Measurements from ENCODE around the gene SLC5A4.

The SLC5A4 gene

DNA sequence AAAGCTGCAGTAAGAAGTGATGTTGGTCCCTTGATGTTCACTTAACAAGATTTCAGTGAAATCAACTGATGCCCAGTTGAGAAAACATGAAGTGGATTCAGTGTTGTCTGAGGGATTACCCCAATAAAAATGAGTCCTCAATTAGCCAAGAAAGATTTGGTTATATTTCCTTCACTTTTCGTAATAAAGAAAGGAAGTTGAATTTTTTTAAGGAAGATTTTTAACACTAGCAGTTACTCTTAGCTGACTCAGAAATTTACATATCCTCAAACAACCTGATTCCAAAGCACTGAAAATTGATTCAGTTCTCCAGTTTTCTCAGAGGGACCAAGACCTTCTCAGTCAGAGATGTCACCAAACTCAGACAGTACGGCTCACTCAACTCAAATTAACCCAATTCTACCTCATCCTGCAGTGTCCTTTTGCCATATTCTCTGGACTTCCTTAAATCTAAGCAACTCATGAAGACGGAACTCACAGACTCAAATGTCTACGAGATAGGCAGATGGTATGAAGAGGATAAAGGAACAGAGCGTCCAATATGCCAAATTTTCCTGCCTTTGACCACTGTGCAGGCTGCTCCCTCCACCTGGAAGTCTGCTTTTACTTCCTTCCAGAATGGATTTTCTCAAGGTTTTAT is 22.8 kb downstream of the SLC5A4 start:
- no peak for DNase-seq

DNA sequence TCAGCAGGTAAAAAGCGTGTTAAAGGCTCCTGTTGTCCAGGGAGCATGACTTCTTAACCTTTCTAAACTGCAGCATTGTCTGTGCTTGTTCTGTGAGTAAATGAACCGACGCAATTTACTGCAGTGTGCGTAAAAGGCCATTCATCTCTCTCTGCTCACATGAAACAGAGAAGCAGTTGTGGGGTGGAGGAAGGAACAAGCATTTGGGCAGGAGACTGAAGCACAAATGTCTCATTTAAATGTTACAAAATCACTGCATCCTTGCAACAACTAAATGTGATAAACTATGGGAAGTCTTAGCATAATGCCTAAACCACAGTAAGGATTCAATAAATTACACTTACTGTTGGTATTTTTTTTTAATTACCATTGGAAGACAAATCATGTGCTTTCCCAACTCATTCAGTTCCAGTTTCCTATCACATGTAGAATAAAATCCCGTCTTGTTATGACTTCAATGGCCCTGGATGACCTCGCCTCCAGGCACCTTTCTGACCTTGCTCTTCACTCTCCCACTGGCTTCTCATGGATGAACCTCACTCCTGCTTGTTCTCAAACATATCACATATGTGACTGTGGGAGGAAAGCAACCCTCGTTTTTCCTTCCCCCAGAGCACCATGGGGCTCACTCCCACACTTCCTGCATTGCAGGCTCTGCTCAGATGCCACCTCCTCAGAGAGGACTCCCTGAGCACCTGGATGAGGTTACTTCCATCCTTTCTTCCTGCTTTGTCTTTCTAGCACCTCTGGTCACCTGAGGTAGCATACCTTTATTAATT is 28.6 kb downstream of the SLC5A4 start:
- DNase-seq = no peak

DNA sequence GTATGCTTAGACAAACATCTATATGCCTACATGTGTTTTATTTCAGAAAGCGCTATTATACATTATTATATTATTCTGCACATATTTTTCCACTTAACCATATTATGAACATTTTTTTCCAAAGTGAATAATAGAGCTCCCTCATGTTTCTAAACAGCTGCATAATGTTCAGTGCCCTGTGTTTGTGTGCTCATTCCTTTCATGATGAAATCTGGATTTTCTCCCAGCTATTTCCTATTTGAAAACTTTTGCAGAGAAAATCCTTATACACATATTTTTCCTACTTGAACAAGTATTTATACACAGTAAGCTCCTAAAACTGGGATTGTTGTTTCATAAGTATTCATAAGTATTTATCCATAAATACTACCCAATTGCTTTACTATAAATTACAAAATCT is 32.2 kb downstream of the SLC5A4 start:
- DNase-seq = no peak

DNA sequence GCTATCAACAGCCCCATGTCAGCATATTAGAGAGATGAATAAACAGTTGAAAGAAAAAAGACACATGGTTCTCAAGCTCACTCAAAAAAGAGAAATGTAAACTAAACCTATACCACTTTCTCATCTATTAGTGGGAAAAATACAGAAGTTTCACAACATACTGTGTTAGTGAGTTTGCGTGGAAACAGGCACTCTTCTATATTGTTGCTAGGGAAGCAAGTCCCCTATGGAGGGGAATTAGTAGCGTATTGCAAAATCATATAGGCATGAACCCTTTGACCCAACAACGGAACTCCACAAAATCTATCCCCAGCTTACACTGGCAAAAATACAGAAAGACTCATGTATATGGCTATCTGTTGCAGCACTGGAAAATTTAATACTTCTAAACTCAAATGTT is 36.1 kb downstream of the SLC5A4 start:
- DNase-seq = no peak

DNA sequence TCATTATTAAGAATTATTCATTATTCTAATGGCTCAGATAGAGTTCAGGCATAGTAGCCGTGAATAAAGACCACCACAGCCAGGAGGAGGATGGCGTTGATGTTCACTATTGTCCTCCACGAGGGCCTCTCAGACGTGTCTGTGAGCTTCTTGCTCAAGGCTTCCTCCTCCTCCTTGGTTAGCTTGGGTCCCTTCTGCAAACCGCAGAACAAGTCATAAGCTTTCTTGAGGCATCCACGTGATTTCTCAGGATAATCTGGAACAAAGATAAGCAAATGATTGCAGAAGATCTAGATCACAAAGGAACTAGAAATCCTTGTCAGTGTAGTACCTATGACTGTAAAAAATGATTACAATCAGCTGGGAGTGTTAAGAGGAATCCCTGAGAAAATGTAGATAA is 36.7 kb downstream of the SLC5A4 start:
- no peak for DNase-seq

DNA sequence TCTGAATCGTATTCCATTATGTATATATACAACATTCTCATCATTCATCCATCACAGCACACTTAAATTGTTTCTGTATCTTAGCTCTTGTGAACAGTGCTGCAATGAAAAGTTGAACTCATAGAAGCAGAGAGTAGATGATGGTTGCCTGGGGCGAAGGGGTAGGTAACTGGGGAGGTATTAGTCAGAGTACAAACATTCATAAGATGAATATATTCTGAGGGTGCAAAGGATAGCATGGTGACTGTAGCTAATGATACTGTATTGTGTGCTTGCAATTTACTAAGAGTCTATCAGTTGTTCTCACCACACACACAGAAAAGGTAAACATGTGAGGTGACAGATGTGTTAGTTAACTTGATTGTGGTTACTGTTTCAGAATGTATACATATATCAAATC is 37.7 kb downstream of the SLC5A4 start:
- DNase-seq = no peak

DNA sequence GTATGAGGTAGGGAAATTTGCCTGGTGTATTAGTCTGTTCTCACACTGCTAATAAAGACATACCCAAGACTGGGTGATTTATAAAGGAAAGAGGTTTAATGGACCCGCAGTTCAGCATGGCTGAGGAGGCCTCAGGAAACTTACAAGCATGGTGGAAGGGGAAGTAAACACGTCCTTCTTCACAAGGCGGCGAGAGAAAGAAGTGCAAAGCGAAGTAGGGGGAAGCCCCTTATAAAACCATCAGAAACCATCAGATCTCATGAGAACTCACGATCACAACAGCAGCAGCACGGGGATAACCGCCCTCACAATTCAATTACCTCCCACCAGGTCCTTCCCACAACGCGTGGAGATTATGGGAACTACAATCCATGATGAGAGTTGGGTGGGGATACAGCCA is 38.2 kb downstream of the SLC5A4 start:
- DNase-seq = no peak

DNA sequence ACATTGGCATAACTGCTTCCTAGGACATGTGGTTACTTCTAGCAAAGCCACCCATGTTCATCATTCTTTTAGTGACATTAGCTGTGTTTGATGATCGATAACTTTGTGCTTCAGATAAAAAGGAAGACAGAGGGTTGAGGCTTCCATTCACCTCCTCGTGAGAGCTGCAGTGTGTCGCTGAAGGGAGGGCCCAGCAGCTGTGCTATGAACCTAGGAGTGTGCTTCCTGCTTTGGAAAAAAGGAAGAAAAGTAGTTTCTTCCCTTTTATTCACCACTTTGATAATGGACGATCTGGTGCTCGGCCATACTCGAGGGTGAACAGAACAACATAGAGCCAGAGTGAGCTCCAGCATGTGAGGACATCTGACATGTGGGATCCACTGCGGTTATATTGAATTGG is 44.1 kb downstream of the SLC5A4 start:
- no peak for DNase-seq

DNA sequence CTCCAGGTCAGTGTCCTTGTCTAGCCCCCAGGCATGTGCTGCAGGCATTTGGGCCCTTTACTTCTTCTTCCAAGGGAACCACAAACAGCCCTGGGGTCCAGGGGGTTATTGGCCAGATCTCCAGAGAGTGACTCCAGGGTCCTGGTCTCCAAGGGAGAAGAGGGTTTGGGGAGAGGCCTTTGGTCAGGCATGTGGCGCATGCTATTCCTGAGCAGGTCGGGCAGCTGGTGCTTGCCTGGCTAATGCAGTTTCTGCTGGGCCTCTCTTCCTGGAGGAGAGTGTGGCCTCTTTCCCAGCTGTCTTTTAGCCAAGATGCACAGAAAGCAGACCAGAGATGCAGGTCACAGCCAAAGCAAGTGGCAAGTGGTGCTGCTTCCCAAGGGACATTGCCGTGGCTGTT is 46.5 kb downstream of the SLC5A4 start:
- no peak for DNase-seq

DNA sequence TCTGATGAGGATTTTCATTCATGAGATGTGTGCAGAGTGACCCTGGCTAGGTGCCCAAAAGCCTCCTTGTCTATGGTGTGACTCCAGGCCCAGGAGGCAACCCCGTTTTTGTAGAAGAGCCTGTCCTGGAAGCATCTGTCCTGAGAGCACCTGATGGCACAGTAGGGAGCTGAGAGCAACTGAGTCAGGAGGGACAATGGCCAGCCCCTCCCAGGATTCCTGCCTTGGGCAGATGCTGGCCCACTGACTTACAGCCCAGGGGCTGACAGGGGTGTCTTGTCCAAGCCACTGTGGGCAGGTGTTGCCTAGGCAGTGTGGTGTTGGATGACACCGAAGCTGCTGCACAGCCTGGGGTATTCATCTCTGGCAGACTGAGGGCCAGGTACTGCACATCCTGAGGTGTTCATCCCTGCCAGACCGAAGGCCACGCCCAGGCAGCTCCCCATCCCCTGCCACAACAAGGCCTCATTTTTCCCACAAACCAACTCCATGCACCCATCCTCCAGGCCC is 47.1 kb downstream of the SLC5A4 start:
- no peak for DNase-seq

DNA sequence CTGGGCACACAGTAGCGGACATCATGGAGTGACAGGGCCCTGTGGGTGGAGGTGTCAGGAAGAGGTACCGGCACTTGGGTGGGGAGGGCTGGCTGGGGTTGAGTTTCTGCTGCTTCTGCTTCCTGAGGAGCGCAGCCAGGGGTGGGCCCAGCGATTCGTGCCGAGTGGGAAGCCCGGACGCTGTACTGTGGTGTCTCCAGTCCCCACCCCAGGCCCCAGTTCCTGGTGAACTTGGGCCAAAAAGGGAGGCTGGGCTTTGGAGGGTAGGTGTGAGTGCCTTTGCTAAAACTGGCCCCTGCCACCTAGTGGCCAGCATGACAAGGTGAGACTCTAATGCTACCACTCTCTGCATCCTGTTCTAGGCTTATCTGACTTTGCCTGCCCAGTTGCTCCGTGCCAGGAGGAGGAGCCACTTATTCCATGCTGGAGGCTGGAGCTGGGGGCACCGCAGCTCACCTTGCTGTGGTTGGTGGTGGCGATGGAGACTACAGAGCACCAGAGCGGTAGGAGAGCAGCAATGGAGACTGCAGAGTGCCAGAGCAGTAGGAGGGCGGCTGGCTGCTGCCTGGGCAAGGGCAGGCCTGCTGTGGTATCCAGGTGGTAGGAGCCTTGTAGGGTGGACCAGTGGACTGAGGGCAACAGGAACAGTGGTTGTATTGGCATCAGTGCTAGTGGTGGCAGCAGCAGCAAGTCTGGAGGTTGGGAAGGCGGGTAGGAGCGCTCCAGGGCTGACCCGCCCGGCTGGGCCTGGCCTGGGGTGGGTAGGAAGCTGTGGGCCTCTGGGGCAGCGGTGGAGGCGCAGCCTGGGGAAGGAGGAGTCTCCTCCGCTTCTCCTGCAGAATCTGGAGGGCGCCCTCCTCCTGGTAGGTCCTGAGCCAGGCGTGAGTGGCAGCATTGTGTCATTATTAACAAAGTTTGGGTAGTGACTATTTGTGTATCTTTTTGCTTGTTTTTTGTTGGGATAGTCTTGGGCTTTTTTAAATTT is 48.1 kb downstream of the SLC5A4 start:
- peak; percentile 81 for DNase-seq

DNA sequence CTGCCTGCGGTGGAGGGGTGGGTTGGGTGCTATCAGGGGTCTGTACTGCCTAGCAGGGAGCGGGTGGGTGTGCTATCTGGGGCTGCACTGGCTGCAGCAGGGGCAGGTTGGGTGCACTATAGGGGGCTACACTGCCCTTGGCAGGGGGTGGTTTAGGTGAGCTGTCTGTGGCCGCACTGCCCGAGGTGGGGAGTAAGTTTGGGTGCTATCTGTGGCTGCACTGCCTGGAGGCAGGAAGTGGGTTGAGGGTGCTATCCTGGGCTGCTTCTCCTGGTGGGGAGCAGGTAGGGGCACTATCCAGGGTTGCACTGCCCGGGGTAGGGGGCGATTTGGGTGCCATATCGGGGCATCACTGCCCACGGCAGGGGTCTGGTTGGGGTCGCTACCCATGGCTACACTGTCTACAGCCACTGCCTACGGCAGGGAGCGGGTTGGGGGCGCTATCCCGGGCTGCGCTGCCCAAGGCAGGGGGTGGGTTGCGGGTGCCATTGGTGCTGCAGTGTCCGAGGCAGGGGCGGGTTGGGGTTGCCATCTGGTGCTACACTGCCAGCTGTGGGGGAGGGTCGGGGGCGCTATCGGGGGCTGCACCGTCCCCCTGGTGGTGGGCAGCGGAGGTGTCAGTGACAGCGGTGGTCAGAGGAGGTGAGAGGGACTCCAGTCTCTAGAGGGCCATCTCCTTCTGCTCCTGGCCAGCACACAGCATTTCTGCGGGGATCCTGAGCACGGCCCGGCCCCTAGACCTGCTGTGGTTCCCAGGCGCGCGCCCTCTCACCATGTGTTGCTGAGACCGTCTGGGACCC is 49.0 kb downstream of the SLC5A4 start:
- no peak for DNase-seq

DNA sequence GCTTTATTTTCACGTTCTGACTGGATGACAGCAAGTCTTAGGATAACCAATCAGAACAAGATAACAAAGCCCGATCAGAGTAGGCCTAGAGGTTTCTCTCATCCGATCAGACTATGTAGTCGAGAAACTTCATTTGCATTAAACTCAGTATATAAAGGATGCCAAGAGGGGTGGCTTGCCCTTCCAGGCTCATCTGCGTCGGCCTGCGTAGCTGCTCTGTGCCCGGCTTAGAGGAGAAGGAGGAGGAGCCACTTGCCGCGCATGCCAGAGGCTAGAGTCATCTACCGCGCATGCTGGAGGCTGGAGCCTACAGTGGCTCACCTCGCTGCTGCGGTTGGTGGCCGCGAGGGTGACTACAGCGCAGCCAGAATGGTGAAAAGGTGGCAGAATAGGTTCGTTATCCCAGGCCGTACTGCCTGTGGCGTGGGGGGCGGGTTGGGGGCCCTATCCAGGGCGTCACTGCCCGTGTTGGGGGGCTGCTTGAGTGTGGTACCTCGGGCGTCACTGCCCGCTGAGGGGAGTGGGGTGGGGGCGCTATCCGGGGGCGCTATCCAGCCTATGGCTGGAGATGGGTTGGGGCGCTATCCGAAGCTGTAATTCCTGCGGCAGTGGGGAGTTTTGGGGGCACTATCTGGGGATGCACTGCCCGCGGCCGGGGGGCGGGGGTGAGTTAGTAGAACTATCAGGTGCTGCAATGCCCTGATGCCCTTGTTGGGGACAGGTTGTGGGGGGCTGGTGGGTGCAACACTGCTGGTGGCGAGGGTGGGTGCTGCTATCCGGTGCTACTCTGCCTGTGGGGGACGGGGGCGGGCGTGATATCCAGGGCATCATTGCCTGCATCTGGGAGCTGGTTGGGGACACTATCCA is 50.1 kb downstream of the SLC5A4 start, which contains the start of gene RFPL2:
Gene RFPL2 (minus strand): TSS at position 218 of the 867 bp plus-strand sequence. CDS start 2,622 bp downstream, outside the sequence.
- DNase-seq = peak; percentile 85

DNA sequence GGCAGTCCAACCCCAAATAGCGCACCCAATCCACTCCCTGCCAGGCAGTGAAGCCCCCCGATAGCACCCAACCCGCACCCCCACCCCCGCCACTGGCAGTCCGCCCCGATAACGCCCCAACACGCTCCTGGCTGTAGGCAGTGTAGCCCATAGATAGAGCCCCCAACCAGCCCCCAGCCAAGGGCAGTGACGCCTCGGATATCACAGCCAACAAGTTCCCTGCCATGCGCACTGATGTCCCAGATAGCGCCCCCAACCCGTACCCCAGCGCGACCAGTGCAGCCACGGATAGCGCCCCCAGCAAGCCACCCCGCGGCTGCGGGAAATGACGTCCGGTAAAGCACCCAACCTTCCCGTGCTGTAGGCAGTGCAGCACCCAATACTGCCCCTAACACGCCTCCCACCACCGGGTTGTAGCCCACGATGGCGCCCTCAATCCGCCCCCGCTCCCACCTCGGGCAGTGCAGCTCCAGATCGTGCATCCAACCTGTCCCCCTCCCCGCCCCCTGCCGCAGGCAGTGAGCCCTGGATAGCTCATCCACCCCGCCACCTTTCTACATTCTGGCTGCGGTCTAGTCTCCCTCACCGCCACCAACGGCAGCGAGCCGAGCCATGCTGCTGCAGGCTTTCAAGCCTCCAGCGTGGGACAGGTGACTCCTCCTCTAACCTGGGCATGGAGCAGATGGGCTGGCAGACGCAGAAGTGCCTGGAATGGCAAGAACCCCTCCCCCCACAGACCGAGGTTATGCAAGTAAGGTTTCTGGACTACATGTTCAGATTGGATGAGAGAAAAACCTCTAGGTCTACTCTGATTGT is 50.9 kb downstream of the SLC5A4 start:
- DNase-seq = peak; percentile 75

DNA sequence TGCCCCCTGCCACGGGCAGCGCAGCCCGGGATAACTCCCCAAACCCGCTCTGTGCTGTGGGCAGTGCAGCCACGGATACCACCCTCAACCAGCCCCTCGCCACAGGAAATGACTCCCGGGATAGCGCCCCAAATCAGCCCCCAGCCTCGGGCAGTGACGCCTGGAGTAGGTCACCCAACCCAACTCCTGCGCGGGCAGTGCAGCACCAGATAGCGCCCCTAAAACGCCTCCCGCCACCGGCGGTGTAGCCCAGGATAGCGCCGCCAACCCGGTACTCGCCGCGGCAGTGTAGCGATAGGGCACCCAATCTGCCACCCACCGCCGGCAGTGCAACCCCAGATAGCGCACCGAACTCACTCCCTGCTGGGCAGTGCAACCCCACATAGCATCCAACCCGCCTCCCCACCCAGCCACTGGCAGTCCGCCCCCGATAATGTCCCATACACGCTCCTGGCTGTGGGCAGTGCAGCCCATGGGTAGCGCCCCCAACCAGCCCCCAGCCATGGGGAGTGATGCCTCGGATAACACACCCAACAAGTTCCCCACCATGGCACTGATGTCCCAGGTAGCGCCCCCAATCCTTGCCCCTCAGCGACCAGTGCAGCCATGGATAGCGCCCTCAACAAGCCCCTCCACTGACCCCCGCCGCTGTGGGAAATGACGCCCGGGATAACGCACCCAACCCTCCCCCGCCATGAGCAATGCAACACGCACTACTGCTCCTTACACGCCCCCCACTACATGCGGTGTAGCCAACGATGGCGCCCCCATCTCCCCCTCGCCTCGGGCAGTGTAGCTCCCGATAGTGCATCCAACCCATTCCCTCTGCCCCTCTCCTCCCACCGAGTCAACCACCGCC is 51.7 kb downstream of the SLC5A4 start:
- DNase-seq = peak; percentile 71

DNA sequence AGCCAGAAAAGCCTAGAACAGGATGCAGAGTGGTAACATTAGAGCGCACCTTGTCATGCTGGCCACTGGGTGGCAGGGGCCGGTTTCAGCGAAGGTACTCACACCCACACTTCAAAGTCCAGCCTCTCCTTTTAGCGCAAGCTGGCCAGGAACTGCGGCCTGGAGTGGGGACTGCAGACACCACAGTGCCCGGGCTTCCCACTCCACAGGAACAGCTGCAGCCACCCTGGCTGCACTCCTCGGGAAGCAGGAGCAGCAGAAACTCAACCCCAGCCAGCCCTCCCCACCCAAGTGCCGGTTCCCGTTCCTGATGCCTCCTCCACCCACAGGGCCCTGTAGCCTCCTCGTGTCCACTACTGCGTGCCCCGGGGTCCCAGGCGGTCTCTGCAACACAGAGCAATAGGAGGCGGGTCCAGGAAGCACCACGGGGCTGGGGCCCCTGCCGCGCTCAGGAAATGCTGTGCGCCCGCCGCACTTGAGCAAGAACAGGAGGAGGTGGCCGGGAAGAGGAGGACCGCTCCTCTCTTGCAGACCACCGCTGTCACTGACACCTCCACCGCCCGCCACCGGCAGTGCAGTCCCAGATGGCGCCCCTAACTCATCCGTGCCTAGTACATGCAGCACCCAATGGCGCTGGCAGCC is 52.5 kb downstream of the SLC5A4 start:
- DNase-seq = peak; percentile 78

DNA sequence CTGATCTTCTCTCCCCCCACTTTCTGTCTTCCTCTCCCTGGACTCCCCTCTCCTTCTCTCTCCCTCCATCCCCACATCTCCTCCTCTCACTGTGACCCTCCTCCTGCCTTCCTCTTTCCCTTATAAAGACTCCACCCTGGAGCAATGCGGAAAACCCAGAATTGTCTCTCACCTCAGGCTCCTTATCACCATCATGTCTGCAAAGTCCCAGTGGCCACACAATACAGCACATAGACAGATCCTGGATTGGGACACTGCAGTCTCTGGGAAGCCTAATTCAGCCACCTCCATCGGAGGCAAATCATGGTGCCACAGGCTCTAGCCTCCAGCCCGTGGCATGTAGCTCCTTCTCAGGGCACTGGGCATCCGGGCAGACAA is 53.0 kb downstream of the SLC5A4 start:
- DNase-seq = no peak

DNA sequence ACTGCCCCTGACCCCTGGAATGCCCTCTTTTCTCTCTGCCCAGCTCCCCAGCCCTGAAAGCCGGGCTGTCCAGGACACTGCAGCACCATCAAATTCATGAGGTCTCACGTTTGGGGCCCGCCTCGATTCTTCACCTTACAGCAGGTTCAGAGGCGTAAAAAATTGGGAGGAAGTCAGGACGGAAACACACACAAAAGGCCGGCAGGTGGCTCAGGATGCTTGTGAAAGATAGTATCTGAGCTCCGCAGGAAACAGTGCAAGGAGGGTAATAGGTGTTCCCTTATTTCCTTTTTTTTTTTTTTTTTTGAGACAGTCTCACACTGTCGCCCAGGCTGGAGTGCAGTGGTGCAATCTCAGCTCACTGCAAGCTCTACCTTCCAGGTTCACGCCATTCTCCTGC is 54.4 kb downstream of the SLC5A4 start:
- DNase-seq = peak; percentile 69

DNA sequence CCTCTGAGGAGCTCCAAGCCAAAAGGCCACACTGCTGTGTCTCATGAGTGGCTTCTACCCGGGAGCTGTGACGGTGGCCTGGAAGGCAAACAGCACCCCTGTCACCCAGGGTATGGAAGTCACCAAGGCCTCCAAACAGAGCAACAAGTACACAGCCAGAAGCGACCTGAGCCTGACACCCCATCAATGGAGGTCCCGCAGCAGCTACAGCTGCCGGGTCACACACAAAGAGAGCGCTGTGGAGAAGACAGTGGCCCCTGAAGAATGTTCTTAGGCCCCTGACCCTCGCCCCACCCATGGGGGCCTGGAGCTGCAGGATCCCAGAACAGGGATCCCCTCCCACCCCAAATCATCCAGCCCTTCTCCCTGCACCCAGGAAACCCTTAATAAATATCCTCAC is 55.2 kb downstream of the SLC5A4 start:
- no peak for DNase-seq
